Skeletal muscle tissue (tissue), 5 donors: ENCODE results near the gene DGKE. TPM values are rescaled to one million over a fixed set of nuclear protein-coding genes. Genes with fewer than 3 reads are reported as not detected.

ENCODE experiments used
- H3K27ac ChIP-seq: one replicate; pipeline ENCODE4 v1.7.0; 2013; ENCODE audit warnings: mild to moderate bottlenecking, low read depth, low read length, inconsistent platforms
- H3K27me3 ChIP-seq, 3 donors: one replicate each; pipeline ENCODE4 v1.7.0; 2013; ENCODE audit warnings: low read length in 3 of 3; ENCODE audit not compliant: control insufficient read depth in 3 of 3, insufficient read depth in 3 of 3
- H3K36me3 ChIP-seq, 3 donors: one replicate each; pipeline ENCODE4 v1.7.0; 2013; ENCODE audit warnings: low read length in 3 of 3; ENCODE audit not compliant: control insufficient read depth in 3 of 3, insufficient read depth in 3 of 3
- H3K4me1 ChIP-seq, 3 donors: one replicate each; pipeline ENCODE4 v1.7.0; 2013; ENCODE audit warnings: low read length in 3 of 3, mild to moderate bottlenecking in 3 of 3; ENCODE audit not compliant: control insufficient read depth in 3 of 3, insufficient read depth in 3 of 3
- H3K4me3 ChIP-seq, 3 donors: one replicate each; pipeline ENCODE4 v1.7.0; 2013; ENCODE audit warnings: low read length in 3 of 3
- H3K9ac ChIP-seq, 3 donors: one replicate each; pipeline ENCODE4 v1.7.0; 2013; ENCODE audit warnings: low read length in 3 of 3, mild to moderate bottlenecking in 3 of 3, moderate library complexity in 2 of 3, low read depth in 1 of 3
- H3K9me3 ChIP-seq, 3 donors: one replicate each; pipeline ENCODE4 v1.7.0; 2013; ENCODE audit warnings: low read length in 3 of 3; ENCODE audit not compliant: control insufficient read depth in 3 of 3
- small RNA-seq: library from RNA; depleted of rRNA; stranded (forward); fragments of <200 nt; gene quantifications from one replicate; pipeline ENCODE3, GENCODE V24; 2014
- total RNA-seq: library from RNA; depleted of rRNA; stranded (reverse); fragments of >200 nt; gene quantifications from one replicate; pipeline ENCODE4 v1.2.3, GENCODE V29; 2014
- donor health status: Osteomylitis.

Gene DGKE
- total RNA-seq, 1 donor from 2014 or later, result 6.8 TPM

DNA sequence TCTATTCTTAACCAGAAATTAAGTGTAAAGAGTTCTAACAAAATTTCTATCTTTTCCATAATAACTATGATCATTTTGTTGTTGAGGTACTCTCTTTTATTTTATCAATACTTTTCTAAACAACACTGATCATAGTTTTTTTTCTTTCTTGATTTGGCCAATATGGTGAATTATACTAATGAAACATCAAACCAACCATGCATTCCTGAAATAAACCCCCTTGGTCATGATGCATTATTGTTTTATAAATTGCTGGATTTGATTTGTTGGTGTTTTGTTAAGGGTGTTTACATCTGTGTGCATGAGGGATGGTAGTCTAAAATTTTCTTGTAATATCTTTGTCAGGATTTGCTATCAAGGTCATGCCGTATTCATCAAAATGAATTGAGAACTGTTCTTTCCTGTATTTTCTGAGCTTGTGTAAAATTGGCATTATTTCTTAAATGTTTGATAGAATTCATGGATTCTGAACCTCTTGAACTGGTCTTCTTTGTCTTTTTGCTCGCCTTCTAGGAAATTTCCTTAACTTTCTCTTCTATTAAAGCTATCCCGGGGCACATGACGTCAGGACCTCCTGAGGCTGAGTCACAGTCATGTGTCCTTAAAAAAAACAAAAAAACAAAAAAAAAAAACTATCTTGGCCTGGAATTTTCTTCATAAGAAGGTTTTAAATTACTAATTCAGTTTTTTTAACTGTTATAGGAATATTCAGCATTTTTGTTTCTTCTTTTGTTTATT is 83.8 kb downstream of the DGKE start:
- Histone ChIP-seq H3K36me3 (peaks cover 0 to 2% (median 0%) of the 10 kb centered on the region in 3 donors), H3K27ac (no peak overlapping the region), H3K27me3 (no peaks in the 10 kb centered on the region)

DNA sequence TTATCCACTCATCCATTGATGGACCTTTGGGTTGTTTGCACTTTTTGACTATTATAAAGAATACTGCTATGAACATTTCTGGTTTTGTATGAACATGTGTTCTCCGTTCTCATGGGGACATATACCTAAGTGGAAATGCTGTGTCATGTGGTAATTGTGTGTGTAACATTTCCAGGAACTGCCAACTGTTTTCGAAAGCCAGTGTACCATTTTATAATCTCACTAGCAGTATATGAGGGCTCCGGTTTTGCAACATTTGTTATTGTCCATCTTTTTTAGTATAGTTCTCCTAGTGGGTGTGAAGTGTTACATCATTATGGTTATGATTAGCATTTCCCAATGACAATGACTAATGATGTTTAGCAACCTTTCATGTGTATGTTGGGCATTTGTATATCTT is 85.0 kb downstream of the DGKE start:
- H3K4me3 ChIP-seq, result no peak overlapping the region
- H3K9me3 ChIP-seq, result no peaks in the 10 kb centered on the region
- H3K27me3 ChIP-seq, result no peaks in the 10 kb centered on the region
- no peak overlapping the region for H3K9ac ChIP-seq
- H3K4me1 ChIP-seq, result peaks cover 11 to 16% (median 15%) of the 10 kb centered on the region in 3 donors
- H3K27ac ChIP-seq, result no peak overlapping the region
- H3K36me3 ChIP-seq, result no peaks in the 10 kb centered on the region

More for the DNA sequence above, 83.8 kb downstream of the DGKE start:
- H3K4me1 ChIP-seq, result peaks cover 16 to 27% (median 21%) of the 10 kb centered on the region in 3 donors
- H3K9me3 ChIP-seq, result no peaks in the 10 kb centered on the region
- no peak overlapping the region for H3K9ac ChIP-seq
- H3K4me3 ChIP-seq, result no peak overlapping the region

Small RNA genes within 50 kb of the gene (small RNA-seq; reads per million reads assigned to genes)
- gene AC015912.2 (not detected), gene RNU6-1158P (not detected)

Other genes starting within 250 kb of the DGKE start
- 8.9 TPM for gene NOG, start 240.5 kb upstream of the DGKE start, total RNA-seq
- 1.0 TPM for gene C17orf67, start 231 bp upstream of the DGKE start, total RNA-seq
- 7.8 TPM for gene TRIM25, start 79.9 kb downstream of the DGKE start, total RNA-seq
- 14.6 TPM for gene COIL, start 126.9 kb downstream of the DGKE start, total RNA-seq
- 12.5 TPM for gene SCPEP1, start 144.0 kb downstream of the DGKE start, total RNA-seq